Activated T-cell treated with anti-CD3 and anti-CD28 coated beads, Interleukin-2, amount 50 U/mL, for 72 hours (primary cell): ENCODE data around the gene NAPSA. TPM values are rescaled to one million over a fixed set of nuclear protein-coding genes. Genes with fewer than 3 reads are reported as not detected.

Experiments
- ATAC-seq, 2 donors: fragments of 150-1000 bp; cut with Tn5 transposase; replicated peaks in 1 of 2; 2 replicates each; pipeline ENCODE4 v1.10.0; 2021; ENCODE audit warnings: moderate library complexity in 2 of 2, mild to moderate bottlenecking in 1 of 2
- DNase-seq, 2 donors: peaks; one replicate each; pipeline ENCODE4 v3.0.0; 2021 to 2022; ENCODE audit warnings: mixed read lengths in 1 of 2
- H3K27ac Mint-ChIP-seq: one replicate; pipeline ENCODE4 v1.8.0; 2022; ENCODE audit warnings: mild to moderate bottlenecking, moderate library complexity, mixed read lengths
- H3K27me3 Mint-ChIP-seq: one replicate; pipeline ENCODE4 v1.8.0; 2022; ENCODE audit warnings: low read depth, mixed read lengths
- H3K36me3 Mint-ChIP-seq, 2 donors: one replicate each; pipeline ENCODE4 v1.8.0; 2022; ENCODE audit warnings: mixed read lengths in 2 of 2, mild to moderate bottlenecking in 1 of 2; ENCODE audit not compliant: insufficient read depth in 2 of 2
- H3K4me1 Mint-ChIP-seq: one replicate; pipeline ENCODE4 v1.8.0; 2022; ENCODE audit warnings: low read depth, mixed read lengths
- H3K4me3 Mint-ChIP-seq, 2 donors: one replicate each; pipeline ENCODE4 v1.8.0; 2022; ENCODE audit warnings: mild to moderate bottlenecking in 2 of 2, mixed read lengths in 2 of 2, moderate library complexity in 2 of 2
- H3K9me3 Mint-ChIP-seq, 2 donors: one replicate each; pipeline ENCODE4 v1.8.0; 2022; ENCODE audit warnings: mixed read lengths in 2 of 2
- total RNA-seq, 2 donors: library from RNA; stranded (reverse); gene quantifications; one replicate each; pipeline ENCODE4 v1.2.3, GENCODE V29; 2022

NAPSA gene
- total RNA-seq, 2 donors from 2014 or later: 43.2 to 53.3 TPM

DNA sequence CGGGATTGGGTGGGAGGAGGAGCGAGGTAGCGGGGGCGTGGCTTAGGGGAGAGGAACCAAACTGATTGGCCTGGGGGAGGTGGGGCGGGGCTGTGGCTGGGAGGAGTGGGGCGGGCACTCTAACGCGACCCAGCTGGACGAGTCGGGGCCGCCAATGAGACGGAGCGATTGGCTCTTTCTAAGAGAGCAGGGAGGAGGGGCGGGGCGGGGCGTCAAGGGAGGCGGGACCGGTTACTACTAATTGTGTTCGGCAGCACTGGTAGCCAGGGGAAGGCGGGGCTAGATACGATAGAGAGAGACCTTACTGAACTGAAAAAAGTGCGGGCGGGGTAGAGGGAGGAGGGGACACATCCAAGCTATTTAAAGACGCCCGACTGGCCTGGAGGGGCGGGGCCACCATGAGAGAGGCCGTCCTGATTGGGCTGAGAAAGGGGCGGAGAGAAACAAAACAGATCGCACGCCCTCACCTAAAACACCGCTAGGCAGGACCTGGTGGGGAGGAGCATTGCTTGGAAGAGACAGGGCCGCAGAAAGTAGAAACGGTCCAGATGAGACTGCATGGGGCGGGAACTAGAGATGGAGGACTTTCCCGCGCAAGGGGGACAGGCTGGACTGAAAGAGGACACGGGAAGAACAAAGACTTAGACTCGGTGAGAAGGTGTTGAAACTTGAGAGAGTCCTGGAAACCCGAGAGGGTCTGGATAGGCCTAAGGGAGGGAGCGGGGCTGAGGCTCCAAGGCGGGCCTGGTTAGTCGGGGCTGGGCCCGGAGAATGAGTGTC lies 36.1 kb downstream of the NAPSA start, which contains the start of gene KCNC3:
Gene KCNC3 (minus strand): TSS at position 232 of the 780 bp plus-strand sequence. CDS start 295 bp downstream, outside the sequence.
- peaks cover 10 to 18% of the 10 kb centered on the region in 2 donors for H3K36me3 Mint-ChIP-seq
- DNase-seq: peak; percentile 98 to 99

DNA sequence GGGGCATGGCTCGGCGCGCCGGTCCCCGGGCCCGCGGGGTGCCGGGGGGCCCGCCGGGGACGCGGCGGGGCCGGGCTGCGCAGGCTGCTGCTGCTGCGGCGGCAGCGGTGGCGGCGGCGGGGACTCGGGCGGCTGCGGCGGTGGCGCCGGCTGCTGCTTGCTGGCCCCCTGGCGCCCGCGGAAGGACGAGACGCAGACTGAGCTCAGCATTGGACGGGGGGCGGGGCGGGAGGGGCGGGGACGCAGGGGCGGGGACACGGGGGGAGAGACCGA lies 36.6 kb downstream of the NAPSA start:
- peaks cover 62% of the 10 kb centered on the region for H3K27me3 Mint-ChIP-seq

More for the DNA sequence above, 36.1 kb downstream of the NAPSA start, which contains the start of gene KCNC3:
- Mint-ChIP-seq H3K27me3 (peaks cover 60% of the 10 kb centered on the region), H3K27ac (peak within 1 kb of the TSS; percentile 94), H3K4me1 (peaks cover 76% of the 10 kb centered on the region), H3K9me3 (peaks cover 0 to 5% of the 10 kb centered on the region in 2 donors), H3K4me3 (peak within 1 kb of the TSS; percentile 85 to 94)
- ATAC-seq: peak; percentile 73

DNA sequence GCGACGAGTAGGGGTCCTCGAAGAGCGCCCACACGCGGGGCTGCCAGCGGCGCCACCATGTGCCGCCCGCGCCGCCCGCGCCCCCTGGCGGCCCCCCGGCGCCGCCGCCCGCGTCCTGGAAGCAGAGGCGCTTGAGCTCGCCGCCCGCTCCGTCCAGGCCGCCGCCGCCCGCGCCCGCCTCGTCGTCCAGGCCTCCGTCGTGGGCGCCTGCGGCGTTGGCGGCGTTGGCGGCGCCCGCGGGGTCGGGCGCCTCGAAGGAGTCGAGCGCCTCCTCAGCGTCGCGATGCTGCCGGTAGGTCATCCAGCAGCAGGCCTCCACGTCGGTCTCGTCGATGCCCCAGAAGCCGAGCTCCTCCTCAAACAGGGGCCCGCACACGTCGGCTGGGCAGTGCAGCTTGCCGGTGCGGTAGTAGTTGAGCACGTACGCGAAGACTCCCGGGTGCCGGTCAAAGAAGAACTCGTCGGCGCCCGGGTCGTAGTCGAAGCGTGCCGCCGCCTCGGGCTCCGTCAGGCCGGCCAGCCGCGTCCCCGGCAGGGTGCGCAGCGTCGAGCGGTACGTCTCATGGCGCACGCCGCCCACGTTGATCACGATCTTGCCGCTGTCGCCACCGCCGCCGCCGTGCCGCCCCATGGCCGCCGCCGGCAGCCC lies 37.1 kb downstream of the NAPSA start:
- H3K4me3 Mint-ChIP-seq: peak overlapping the region; percentile 58 to 85
- DNase-seq (peak; percentile 62 to 69), ATAC-seq (no peak)
- H3K27me3 Mint-ChIP-seq: peaks cover 62% of the 10 kb centered on the region
- H3K9me3 Mint-ChIP-seq: peaks cover 0 to 5% of the 10 kb centered on the region in 2 donors
- H3K4me1 Mint-ChIP-seq: peaks cover 69% of the 10 kb centered on the region
- peaks cover 10 to 18% of the 10 kb centered on the region in 2 donors for H3K36me3 Mint-ChIP-seq
- H3K27ac Mint-ChIP-seq: no peak overlapping the region

More for the DNA sequence above, 36.6 kb downstream of the NAPSA start:
- Mint-ChIP-seq H3K9me3 (peaks cover 0 to 5% of the 10 kb centered on the region in 2 donors), H3K4me3 (peak overlapping the region; percentile 85 to 94), H3K4me1 (peaks cover 72% of the 10 kb centered on the region), H3K27ac (no peak overlapping the region), H3K36me3 (peaks cover 10 to 18% of the 10 kb centered on the region in 2 donors)
- ATAC-seq (no peak), DNase-seq (no peak)

DNA sequence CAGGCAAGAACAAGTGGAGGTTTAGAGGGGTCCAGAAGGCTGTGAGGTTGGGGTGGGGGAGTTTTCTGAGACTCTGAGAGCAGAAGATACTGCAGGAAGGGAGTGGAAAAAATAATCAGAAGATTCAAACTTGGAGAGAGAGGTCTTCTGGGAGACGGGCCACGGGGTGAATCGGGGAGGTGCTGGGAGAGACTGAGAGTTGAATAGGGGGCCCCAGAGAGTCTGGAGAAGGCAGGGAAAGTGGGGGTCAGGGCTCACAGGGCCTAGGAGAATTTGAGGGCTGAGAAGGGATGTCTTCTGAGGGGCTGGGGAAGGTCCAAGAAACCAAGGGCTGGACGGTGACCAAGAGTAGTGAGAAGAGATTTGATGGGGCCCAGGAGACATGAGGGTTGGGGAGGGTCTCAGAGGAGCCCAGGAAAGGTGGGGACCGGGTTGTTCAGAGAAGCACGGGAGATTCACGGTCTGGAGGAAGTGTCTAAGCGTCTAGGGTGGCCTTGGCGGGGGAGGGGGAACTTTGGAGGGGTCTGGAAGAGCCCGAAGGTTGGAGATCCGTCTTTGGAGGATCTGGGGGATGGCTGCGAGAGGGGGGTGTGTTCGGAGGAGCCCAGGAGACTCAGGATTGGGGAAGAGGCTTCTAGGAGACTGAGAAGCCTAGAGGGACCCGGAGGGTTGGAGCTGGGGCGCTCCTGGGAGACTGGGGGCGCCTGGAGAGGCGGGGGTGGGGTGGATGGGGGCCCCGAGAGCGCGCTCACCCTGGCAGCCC lies 37.8 kb downstream of the NAPSA start:
- ATAC-seq (no peak), DNase-seq (no peak)
- peaks cover 64% of the 10 kb centered on the region for H3K4me1 Mint-ChIP-seq
- no peak overlapping the region for H3K27ac Mint-ChIP-seq
- peaks cover 10 to 18% of the 10 kb centered on the region in 2 donors for H3K36me3 Mint-ChIP-seq
- peaks cover 0 to 5% of the 10 kb centered on the region in 2 donors for H3K9me3 Mint-ChIP-seq
- peak overlapping the region; percentile 61 to 85 for H3K4me3 Mint-ChIP-seq
- H3K27me3 Mint-ChIP-seq: peaks cover 59% of the 10 kb centered on the region

DNA sequence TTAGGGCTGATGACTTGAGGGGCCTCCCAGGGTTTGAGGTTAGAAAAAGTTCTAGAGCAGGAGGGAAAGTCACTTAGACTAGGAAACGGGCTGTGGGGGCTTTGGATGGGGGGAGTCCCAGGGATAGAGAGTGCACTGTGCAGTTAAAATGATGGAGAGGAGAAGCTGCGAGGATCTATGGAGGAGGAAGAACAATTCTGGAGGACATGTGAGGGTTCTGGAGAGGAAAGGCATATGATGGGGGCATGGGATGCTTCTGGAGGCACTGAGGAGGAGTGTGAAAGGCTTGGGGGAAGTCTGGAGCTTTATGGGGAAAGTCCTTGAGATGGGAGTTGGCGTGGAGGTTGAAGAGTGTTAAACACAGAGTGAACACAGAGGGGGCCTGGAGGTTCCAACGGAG lies 38.4 kb downstream of the NAPSA start:
- ATAC-seq (no peak), DNase-seq (no peak)
- no peak overlapping the region for H3K27ac Mint-ChIP-seq
- H3K36me3 Mint-ChIP-seq: peaks cover 10 to 18% of the 10 kb centered on the region in 2 donors
- peaks cover 57% of the 10 kb centered on the region for H3K27me3 Mint-ChIP-seq
- H3K4me1 Mint-ChIP-seq: peaks cover 58% of the 10 kb centered on the region
- peak overlapping the region; percentile 61 to 85 for H3K4me3 Mint-ChIP-seq
- peaks cover 0 to 5% of the 10 kb centered on the region in 2 donors for H3K9me3 Mint-ChIP-seq

DNA sequence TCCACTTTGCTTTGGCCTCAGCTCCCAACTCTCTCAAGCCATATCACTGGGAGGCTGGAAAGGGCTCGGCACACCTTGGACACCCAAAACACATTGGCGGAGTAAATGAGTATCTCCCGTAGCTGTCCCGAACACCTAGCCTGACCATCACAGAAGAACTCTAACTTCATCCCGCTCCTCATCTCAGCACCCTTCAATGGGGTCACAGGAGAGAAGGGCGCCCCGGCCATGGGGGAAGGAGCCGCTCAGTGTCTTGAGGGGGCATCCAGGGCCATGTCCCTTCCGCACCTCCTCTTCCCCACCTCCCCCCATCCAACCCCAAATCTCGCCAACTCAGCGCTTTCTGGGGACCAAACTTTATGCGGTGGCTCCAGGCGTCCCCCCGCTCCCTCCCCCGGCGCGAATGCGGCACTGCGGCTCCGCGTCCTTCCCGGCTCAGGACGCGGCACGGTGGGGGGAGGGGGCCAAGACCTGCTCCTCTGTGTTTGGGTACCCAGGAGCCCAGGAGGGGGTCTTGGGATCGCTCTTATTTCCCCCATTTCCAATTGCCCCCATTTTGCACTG lies 39.3 kb downstream of the NAPSA start:
- Mint-ChIP-seq H3K9me3 (peaks cover 0 to 5% of the 10 kb centered on the region in 2 donors), H3K27ac (no peak overlapping the region), H3K36me3 (peaks cover 10 to 15% of the 10 kb centered on the region in 2 donors), H3K4me3 (peak overlapping the region; percentile 80 to 85), H3K27me3 (peaks cover 50% of the 10 kb centered on the region), H3K4me1 (peaks cover 50% of the 10 kb centered on the region)
- ATAC-seq (no peak), DNase-seq (no peak)

DNA sequence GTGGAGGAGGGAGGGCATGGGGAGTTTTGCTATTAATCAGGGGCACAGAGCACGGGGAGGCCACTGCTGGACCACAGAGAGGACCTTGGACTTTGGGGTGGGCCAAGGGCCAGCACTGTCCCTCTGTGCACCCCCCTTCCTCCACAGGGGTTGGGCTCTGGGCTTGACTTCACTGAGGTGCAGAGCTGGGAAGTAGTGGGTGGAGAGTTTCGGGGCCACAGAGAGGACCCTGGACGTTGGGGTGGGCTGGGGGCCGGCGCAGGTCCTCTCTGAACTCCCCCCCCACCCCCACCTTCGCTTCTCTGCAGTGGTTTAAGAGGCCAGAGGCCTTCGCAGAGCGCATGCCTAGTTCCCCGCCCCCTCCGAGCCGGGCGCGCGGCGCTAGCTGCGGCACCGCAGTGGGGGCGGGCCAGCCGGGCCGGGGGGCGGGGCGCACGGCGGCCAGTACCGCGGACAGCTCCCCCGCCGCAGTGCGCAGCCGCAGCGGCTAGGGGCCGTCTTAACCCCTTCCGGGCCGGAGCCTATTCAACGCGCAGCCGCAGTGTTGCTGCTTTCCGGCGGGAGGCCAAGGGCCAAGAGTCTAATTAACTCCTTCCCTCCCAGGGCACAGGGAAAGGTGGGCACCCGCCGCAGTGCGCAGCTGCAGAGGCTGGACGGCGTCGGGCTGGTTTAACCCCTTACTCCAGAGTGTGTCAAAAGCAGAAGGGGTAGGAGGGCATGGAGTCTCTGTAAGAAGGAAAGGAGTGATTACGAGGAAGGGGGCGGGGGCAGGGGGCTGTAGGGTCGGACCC lies 39.9 kb downstream of the NAPSA start:
- Mint-ChIP-seq H3K27me3 (peaks cover 49% of the 10 kb centered on the region), H3K36me3 (peaks cover 10 to 15% of the 10 kb centered on the region in 2 donors), H3K4me3 (peak overlapping the region; percentile 80 to 85), H3K27ac (no peak overlapping the region), H3K9me3 (peaks cover 0 to 4% of the 10 kb centered on the region in 2 donors), H3K4me1 (peaks cover 45% of the 10 kb centered on the region)
- peak; percentile 80 to 90 for DNase-seq
- ATAC-seq: peak; percentile 20 to 23

DNA sequence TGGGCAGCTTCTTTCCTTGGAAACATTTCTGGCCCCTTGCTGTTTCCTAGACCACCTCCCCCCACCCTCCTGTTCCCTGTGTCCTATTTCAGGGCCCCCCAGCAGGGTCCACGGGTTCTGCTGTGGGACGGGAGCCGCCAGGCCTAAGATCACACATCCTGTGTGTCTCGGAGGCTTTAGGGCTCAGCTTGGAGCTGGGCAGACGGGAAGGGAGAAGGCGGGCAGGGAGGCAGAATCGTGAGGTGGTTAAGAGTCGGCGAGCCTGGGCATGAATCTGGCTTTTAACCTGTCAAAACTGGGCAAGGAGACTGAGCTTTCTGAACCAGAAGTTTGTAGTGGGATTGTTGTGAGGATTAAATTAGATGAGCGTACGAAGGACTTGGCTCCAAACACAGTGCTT lies 41.1 kb downstream of the NAPSA start:
- no peaks in the 10 kb centered on the region for H3K9me3 Mint-ChIP-seq
- peaks cover 33% of the 10 kb centered on the region for H3K4me1 Mint-ChIP-seq
- DNase-seq (no peak), ATAC-seq (no peak)
- H3K27ac Mint-ChIP-seq: no peak overlapping the region
- H3K36me3 Mint-ChIP-seq: peaks cover under 1 to 9% of the 10 kb centered on the region in 2 donors
- peak overlapping the region in 1 of 2 donors; percentile 62 for H3K4me3 Mint-ChIP-seq
- peaks cover 40% of the 10 kb centered on the region for H3K27me3 Mint-ChIP-seq

DNA sequence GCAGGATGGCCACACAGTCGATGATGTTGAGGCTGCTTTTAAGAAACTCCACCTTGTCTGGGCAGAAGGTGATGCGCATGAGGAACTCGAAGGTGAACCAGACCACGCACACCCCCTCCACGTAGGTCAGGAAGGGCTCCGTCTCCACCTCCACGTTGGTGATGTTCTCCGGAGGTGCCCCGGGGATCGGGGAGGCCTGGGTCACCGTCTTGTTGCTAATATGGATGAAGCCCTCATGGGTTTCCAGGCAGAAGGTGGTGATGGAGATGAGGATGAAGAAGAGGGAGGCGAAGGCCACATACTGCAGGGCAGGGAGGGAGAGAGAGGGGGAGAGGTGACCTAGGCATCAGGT lies 41.7 kb downstream of the NAPSA start:
- ATAC-seq: no peak
- Mint-ChIP-seq H3K4me1 (peaks cover 31% of the 10 kb centered on the region), H3K27ac (no peak overlapping the region), H3K36me3 (peaks cover 0 to 7% of the 10 kb centered on the region in 2 donors), H3K9me3 (no peaks in the 10 kb centered on the region), H3K27me3 (peaks cover 41% of the 10 kb centered on the region), H3K4me3 (no peak overlapping the region)
- no peak for DNase-seq

DNA sequence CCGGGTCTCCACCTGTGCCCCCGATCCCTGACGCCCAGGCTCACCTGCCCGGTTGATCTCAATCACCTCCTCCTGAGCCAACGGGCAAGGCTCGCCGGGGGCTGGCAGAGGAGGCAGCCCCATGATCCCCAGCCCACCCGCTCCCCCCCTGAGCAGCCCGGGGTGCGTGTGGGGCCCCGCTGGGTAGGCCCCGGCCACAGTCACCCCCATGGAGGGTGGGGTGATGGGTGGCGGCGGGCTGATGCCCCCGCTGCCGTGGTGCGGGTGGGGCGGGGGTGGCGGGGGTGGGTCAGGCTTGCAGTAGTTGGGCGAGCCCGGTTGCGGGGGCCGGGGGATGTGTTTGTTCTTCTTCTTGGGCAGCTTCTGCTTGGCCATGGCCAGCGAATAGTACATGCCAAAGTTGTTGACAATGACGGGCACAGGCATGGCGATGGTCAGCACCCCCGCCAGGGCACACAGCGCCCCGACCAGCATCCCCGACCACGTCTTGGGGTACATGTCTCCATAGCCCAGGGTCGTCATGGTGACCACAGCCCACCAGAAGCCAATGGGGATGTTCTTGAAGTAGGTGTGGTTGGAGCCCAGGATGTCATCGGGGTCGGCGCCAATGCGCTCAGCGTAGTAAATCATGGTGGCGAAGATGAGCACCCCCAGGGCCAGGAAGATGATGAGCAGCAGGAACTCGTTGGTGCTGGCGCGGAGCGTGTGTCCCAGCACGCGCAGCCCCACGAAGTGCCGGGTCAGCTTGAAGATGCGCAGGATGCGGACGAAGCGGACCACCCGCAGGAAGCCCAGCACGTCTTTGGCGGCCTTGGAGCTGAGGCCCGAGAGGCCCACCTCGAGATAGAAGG lies 42.3 kb downstream of the NAPSA start:
- ATAC-seq (no peak), DNase-seq (no peak)
- H3K27me3 Mint-ChIP-seq: peaks cover 43% of the 10 kb centered on the region
- H3K27ac Mint-ChIP-seq: no peak overlapping the region
- peaks cover 31% of the 10 kb centered on the region for H3K4me1 Mint-ChIP-seq
- H3K4me3 Mint-ChIP-seq: no peak overlapping the region
- H3K36me3 Mint-ChIP-seq: peaks cover 0 to 7% of the 10 kb centered on the region in 2 donors
- no peaks in the 10 kb centered on the region for H3K9me3 Mint-ChIP-seq

DNA sequence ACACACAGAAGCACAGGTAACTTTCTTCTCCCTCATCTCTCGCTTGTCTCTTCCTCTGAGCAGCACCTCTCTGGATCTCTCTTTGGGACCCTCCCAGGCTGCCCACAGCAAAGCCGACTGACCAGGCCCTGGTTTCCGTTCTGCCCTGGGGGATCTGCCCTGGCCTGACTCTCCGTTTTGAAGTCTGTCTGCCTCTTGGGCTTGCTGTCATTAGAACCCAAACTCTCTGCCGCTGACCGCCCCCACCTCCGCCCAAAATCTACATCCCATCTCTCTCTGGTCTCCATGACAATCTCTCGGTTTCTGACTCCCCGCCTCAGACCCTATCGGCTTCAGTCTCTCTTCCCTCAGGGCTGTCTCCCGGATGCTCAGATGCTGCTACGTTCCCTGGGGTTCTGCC lies 43.2 kb downstream of the NAPSA start:
- no peaks in the 10 kb centered on the region for H3K9me3 Mint-ChIP-seq
- H3K36me3 Mint-ChIP-seq: peaks cover 0 to 4% of the 10 kb centered on the region in 2 donors
- no peak overlapping the region for H3K4me3 Mint-ChIP-seq
- H3K4me1 Mint-ChIP-seq: peaks cover 24% of the 10 kb centered on the region
- H3K27me3 Mint-ChIP-seq: peaks cover 43% of the 10 kb centered on the region
- ATAC-seq: no peak
- no peak for DNase-seq
- H3K27ac Mint-ChIP-seq: no peak overlapping the region
